ENCODE measurements around the gene DAB1.
"Not testable (repeated sequence)": the region's sequence is repeated elsewhere in the genome, so short reads cannot be mapped to it uniquely, and the experiment has no call there.

Gene DAB1

DNA sequence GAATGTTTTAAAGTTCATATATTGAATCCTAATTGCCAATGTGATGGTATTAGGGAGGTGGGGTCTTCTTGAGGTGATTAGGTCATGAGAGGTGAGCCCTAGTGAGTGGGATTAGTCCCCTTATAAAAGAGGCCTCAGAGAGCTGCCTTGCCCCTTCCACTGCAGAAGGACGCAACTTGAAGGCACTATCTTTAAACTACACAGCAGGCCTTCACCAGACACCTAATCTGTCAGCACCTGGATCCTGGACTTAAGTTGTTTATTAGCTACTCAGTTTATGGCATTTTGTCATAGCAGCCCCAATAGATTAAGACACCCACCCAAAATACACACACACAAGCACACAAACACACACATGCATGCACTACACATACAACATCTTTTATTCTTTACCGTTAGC is 61.4 kb downstream of the DAB1 start:
- DNase-seq (ENCODE audit: insufficient read length, low spot score) (no peak), FAIRE-seq (no peak)
- no peak for TF ChIP-seq POLR2A (IDR thresholded peaks at IDR 0.05; ENCODE audit: low read depth, low read length)

DNA sequence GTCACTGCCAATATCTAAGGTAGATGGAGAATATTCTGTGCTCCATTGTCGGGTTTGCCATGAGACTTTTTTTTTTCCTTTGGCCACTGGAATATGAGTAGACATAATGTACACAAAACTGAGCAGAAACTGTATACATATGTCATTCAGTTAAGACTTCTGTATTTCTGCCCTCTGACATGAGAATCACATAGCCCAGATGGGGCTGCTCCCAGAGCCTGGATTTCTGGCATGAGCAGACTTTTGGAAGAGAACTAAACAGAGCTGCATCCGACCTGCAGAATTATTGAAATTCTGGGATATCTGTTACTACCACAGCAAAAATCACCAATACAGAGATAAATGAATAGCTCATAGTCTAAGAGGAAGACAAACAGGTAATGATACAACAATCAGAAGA is 62.3 kb downstream of the DAB1 start:
- no peak for FAIRE-seq
- no peak for TF ChIP-seq POLR2A (IDR thresholded peaks at IDR 0.05; ENCODE audit: low read depth, low read length)
- no peak for DNase-seq (ENCODE audit: insufficient read length, low spot score)

DNA sequence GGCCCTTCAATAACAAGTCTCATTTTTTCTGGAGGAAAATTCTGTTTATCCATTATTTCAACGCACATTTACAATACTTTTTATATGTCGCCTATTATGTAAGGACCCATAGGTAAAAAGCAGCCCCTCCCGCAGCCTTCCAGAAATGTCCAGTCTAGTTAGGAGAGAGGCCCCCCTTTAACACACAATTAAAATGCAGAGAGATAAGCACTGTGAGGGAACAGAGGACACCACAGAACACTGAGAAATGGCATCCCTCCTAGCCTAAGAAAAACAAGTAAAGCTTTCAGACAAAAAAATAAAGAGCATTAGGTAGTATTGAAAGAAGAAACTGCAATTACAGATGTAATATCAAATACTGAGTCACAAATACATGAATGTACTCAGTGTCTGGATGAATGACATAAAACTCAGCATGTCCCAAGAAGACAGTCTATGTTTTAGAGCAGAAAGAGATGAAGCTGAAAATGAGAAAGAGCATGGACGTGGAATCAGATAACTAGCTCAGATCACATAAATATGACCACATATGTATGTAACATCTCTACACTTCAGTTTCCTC is 62.9 kb downstream of the DAB1 start:
- no peak for TF ChIP-seq POLR2A (IDR thresholded peaks at IDR 0.05; ENCODE audit: low read depth, low read length)
- FAIRE-seq (no peak), DNase-seq (ENCODE audit: insufficient read length, low spot score) (no peak)

DNA sequence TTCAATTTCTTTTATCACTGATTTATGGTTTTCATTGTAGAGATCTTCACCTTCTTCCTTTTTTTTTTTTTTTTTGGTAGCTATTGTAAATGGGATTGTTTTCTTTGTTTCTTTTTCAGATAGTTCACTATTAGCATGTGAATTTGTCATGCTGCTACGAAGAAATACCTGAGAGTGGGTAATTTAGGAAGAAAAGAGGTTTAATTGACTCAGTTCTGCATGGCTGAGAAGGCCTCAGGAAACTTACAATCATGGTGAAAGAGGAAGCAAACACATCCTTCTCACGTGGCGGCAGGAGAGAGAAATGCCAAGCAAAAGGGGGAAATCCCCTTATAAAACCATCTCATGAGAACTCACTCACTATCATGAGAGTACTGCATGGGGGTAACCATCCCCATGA is 66.4 kb downstream of the DAB1 start:
- no peak for DNase-seq (ENCODE audit: insufficient read length, low spot score)
- no peak for FAIRE-seq

DNA sequence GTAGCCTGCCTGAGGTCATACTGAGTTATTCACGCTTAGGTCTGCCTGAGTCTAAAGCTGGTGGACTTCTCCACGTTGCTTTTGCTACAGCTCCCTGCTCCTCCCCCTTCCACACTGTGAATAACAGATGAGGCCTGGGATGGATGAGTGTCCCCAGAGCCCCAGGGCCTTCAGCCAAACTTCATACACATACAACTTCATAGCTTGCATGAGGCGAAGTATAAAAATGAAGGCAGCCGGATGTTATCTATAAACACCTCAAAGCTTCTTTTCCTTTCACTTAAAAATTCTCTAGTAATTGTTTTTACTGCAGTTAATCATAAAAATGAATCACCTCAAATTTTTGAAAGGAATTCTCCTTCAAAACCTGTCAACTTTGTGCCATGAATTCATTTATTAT is 70.2 kb downstream of the DAB1 start:
- no peak for DNase-seq (ENCODE audit: insufficient read length, low spot score)
- TF ChIP-seq POLR2A (IDR thresholded peaks at IDR 0.05; ENCODE audit: low read depth, low read length): no peak
- no peak for FAIRE-seq

More for the DNA sequence above, 66.4 kb downstream of the DAB1 start:
- no peak for TF ChIP-seq POLR2A (IDR thresholded peaks at IDR 0.05; ENCODE audit: low read depth, low read length)

DNA sequence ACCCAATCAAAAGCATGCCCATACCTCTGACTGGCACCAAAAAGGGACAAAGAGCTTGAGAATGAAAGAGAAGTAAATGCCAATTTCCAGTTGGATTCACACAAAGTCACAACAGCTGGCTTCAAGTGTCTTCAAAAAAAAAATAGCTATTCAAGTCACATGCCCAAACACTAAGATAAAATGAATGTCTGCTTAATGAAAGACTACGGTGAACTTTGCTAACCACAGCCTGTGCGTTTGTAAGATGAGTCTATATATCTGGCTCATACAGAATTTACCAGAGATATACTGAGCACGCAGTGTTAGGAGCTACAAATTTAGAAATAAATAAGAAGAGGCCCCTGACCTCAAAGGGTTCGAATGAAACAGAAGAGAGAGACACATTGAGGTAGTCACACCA is 73.2 kb downstream of the DAB1 start:
- DNase-seq (ENCODE audit: insufficient read length, low spot score) (no peak), FAIRE-seq (no peak)
- no peak for TF ChIP-seq POLR2A (IDR thresholded peaks at IDR 0.05; ENCODE audit: low read depth, low read length)

DNA sequence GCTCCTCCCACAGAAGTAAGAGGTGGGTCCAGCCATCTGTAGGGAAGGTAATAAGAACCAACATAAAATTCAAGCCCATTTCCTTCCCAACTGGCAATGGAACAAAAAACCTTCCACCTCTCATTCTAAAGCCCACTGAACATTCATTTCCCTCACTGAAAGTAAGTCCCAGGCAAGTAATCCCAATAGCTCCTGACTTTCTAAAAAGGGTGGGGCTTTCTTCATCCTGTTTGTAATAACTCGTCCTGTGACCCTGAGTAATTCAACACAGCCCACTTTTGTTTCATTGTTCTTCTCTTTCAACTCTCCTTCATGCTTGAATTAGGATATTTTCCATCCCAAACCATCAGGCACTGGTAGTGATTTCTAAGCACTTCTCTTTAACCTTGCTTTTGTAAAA is 74.9 kb downstream of the DAB1 start:
- no peak for FAIRE-seq
- TF ChIP-seq POLR2A (IDR thresholded peaks at IDR 0.05; ENCODE audit: low read depth, low read length): no peak
- DNase-seq (ENCODE audit: insufficient read length, low spot score): no peak

DNA sequence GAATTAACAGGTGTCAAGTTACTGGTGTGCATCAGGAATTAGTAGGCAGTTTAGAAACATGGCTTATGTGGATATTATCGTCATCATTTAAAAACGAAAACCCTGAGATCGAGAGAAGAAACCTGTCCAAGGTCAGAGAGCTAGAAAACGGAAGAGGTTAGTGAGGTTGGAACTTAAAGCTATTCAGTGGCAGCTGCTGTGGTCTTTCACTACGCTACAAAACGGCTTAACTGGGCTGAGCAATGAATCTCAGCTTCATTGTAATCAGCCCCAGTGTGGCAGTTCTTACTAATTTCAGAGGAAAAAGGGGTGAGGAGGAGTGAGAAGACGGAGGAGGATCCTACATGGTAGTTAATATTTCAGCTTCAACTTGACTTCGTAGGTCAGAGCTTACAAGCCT is 77.9 kb downstream of the DAB1 start:
- FAIRE-seq: no peak
- no peak for TF ChIP-seq POLR2A (IDR thresholded peaks at IDR 0.05; ENCODE audit: low read depth, low read length)
- DNase-seq (ENCODE audit: insufficient read length, low spot score): no peak

DNA sequence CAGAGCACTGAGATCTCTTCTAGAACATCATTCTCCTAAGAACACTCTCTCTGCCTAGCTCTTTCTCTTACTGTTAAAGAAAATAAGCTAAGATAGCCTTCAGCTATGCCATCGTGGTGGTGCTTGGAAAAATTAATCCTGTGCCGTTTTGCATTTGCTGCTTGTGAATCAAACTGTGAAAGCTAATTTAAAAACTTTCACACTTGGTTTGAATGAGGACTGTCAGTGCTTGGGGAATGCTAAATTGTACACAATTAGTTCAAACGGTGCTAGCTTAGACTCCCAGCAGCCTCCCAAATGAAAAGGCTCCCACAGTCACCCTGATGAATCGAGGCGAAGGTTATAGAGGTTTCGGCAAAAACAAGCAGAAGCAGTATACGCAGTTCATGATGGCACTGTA is 79.6 kb downstream of the DAB1 start:
- FAIRE-seq: no peak
- no peak for TF ChIP-seq POLR2A (IDR thresholded peaks at IDR 0.05; ENCODE audit: low read depth, low read length)
- DNase-seq (ENCODE audit: insufficient read length, low spot score): no peak

DNA sequence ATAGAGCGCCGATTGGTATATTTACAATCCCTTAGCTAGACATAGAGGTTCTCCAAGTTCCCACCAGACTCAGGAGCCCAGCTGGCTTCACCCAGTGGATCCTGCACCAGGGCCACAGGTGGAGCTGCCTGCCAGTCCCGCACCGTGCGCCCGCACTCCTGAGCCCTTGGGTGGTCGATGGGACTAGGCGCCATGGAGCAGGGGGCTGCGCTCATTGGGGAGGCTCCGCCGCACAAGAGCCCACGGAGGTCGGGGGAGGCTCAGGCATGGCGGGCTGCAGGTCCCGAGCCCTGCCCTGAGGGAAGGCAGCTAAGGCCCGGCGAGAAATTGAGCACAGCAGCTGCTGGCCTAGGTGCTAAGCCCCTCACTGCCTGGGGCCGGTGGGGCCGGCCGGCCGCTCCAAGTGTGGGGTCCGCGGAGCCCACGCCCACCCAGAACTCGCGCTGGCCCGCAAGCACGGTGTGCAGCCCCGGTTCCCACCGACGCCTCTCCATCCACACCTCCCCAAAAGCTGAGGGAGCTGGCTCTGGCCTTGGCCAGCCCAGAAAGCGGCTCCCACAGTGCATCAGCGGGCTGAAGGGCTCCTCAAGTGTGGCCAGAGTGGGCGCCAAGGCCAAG is 80.5 kb downstream of the DAB1 start:
- DNase-seq (ENCODE audit: insufficient read length, low spot score); FAIRE-seq: not testable (repeated sequence)

DNA sequence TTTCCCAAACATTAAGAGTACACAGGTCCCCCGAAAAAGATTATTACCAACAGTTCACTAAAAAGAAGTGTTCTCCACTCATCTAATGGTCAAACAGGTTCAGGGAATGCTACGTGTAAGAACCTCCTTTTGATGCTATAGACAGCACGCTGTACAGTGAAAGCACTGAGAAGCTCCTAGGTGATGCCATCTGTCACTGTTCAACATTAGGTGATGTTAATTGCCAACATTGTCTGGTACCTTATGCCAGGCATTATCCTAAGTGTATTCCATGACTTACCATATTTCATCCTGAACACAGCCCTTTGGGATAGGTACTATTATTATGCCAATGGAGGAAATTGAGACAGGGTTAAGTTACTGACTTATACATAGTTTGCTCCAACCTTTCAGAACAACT is 82.1 kb downstream of the DAB1 start:
- no peak for TF ChIP-seq POLR2A (IDR thresholded peaks at IDR 0.05; ENCODE audit: low read depth, low read length)
- FAIRE-seq (no peak), DNase-seq (ENCODE audit: insufficient read length, low spot score) (no peak)

DNA sequence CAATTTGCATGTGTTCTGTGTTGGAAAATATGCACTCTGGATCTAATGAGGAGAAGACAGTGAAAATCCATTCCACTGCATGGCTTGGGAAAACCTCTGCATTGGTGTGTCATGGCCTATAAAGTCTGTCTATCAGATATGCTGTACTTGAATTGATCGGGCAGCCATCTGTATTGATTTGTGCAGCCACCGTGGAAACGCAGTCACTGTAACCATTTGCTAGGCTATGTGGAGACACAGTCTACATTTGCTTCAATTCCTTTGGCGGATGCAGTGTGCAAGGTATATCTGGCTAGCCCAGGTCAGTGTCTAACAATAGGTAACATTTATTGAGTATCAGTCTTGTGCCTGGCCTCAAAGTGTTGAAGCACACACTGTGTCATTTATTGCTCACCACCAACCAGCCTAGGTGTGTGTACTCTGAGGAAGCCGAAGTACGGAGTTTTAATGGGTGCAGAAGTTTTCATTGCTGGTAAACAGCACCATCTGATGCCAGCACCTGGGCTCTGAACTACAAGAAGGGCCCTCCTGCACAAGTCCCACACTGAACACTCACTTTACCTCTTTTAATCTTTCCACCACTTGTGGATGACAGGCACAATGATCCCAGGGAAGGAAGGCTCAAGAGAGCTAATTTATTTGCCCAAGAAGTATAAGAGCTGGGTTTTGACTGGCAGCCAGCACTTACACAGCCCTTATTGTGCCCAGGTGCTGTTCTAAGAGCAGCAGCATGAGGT is 83.4 kb downstream of the DAB1 start:
- TF ChIP-seq POLR2A (IDR thresholded peaks at IDR 0.05; ENCODE audit: low read depth, low read length): no peak
- DNase-seq (ENCODE audit: insufficient read length, low spot score) (no peak), FAIRE-seq (no peak)

DNA sequence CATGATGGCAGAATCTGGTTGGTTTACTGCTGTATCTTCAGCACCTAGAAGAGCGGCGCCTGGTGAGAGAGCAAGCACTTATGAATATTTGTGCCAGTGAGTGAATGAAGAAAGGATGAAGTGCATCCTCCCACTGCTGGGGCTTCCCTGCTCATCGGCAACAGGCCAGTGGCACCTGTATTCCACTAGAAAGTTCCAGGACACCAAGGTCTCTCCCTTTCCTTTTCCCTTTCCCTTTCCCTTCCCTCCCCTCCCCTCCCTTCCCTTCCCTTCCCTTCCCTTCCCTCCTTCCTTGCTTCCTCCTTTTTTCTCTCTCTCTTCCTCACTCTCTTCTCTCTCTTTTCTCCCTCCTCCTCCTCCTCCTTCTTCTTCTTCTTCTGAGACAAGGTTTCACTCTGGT is 86.2 kb downstream of the DAB1 start:
- TF ChIP-seq POLR2A (IDR thresholded peaks at IDR 0.05; ENCODE audit: low read depth, low read length): no peak
- no peak for DNase-seq (ENCODE audit: insufficient read length, low spot score)
- FAIRE-seq: no peak

DNA sequence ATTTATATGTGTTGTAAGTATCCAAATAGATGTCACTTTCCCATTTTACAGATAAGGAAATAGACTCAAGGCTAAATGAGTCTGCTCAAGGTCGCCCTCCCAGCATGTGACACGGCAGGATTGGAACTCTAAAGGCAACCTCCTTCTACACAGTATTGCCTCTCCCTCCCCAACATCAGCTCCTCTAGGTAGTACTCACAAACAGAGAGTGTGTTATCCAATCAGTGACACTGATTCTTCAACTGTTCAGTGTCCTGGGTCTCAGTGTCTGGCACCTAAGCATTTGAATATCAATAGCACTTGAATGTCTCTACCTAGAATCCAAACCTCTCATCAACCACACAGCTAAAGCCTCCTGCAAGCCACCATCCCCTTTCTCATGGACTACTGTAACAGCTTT is 87.1 kb downstream of the DAB1 start:
- DNase-seq (ENCODE audit: insufficient read length, low spot score) (no peak), FAIRE-seq (no peak)
- TF ChIP-seq POLR2A (IDR thresholded peaks at IDR 0.05; ENCODE audit: low read depth, low read length): no peak

DNA sequence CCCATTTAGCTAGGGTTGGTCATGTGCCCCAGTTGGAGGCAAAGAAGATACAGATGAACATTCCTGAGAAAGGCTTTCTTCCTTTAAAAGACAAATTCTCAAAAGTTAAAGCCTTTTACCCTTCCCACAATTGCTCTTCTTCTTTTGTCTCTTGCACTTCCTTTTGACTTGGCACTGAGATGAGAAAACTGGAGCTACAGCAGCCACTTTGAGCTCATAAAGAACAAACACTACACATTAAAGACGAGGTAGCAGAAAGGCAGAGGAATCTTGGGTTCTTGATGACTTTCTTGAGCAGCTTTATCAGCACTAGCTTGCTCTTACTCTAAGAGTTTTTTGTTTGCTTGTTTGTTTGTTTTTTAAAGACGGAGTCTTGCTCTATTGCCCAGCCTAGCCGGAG is 92.2 kb downstream of the DAB1 start:
- FAIRE-seq (no peak), DNase-seq (ENCODE audit: insufficient read length, low spot score) (no peak)
- no peak for TF ChIP-seq POLR2A (IDR thresholded peaks at IDR 0.05; ENCODE audit: low read depth, low read length)

Measured in H54 (cell line).